Right lobe of liver (tissue), 6 donors: ENCODE data around the gene NKD2. TPM values are rescaled to one million over a fixed set of nuclear protein-coding genes. Genes with fewer than 3 reads are reported as not detected.

ENCODE experiments used
- ATAC-seq, 4 donors: fragments of 200-7000 bp; cut with Tn5 transposase; one replicate each; pipeline ENCODE4 v1.9.1; 2020; ENCODE audit warnings: mild to moderate bottlenecking in 4 of 4, moderate library complexity in 4 of 4
- DNase-seq, 3 donors: peaks; one replicate each; pipeline ENCODE4 v3.0.0-alpha.2; 2020
- H3K27ac ChIP-seq, 3 donors: fragments of 200-600 bp; one replicate each; pipeline ENCODE4 v1.8.0; 2022
- H3K27me3 ChIP-seq, 2 donors: fragments of 200-600 bp; one replicate each; pipeline ENCODE4 v1.8.0; 2022
- H3K36me3 ChIP-seq, 4 donors: fragments of 200-600 bp; sonication (generic) in 1 of 4; one replicate each; pipeline versions ENCODE4 v1.5.1 to v1.8.0; 2017 to 2022; ENCODE audit warnings: control low read depth in 1 of 4
- H3K4me1 ChIP-seq, 4 donors: fragments of 200-600 bp; sonication (generic) in 1 of 4; one replicate each; pipeline versions ENCODE4 v1.5.1 to v1.8.0; 2017 to 2022; ENCODE audit warnings: control low read depth in 1 of 4
- H3K4me3 ChIP-seq, 3 donors: fragments of 200-600 bp; one replicate each; pipeline ENCODE4 v1.8.0; 2022
- H3K9me3 ChIP-seq, 4 donors: fragments of 200-600 bp; sonication (generic) in 1 of 4; one replicate each; pipeline versions ENCODE4 v1.5.1 to v1.8.0; 2017 to 2022; ENCODE audit warnings: control low read depth in 1 of 4
- POLR2A ChIP-seq: fragments of 450-650 bp; IDR thresholded peaks from one replicate; pipeline ENCODE4 v1.6.1; 2017; ENCODE audit warnings: antibody characterized with exemption, mild to moderate bottlenecking
- WGBS: methylation state at CpG from one replicate; pipeline ENCODE4 v1.1.6; 2018; ENCODE audit warnings: low coverage, low lambda C conversion rate; ENCODE audit not compliant: insufficient coverage; ENCODE audit errors: missing lambda C conversion rate; 5-methylcytosine and 5-hydroxymethylcytosine counted together
- intact Hi-C, 2 donors: fragments of 100-400 bp; cut with DNase I; formaldehyde crosslinking; loops; one replicate each; pipeline versions ENCODE4 v1.11.2 to v1.14.1; 2022
- total RNA-seq, 6 experiments: library from RNA; depleted of rRNA in 2 of 6; stranded (reverse); fragments of >200 nt in 2 of 6; fragmentation: NEBNext Ultra II Directional in 3 of 6; extraction: Animal tissue kit (Norgen Biotek cat#: 25700) in 3 of 6; gene quantifications; one replicate each; pipeline versions ENCODE4 v1.1.0 to v1.2.4, GENCODE V29; 2016 to 2023
- TF ChIP-seq, protein P1 (sequence below), 4 donors: fragments of 200-600 bp in 3 of 4; fragments of 450-650 bp in 1 of 4; IDR thresholded peaks; one replicate each; pipeline versions ENCODE4 v1.5.1 to v1.8.0; 2016 to 2022; ENCODE audit warnings: antibody characterized with exemption in 4 of 4, mild to moderate bottlenecking in 2 of 4
- donor health status: DM: no; HTN: yes; CAD: no.
- donor health status: DM: no; HTN: no; CAD: no.
- donor health status: DM: no; HTN: no; CAD: no.
- donor health status: DM: no; HTN: yes; CAD: no.
- donor health status: DM: no; HTN: yes; CAD: no.

NKD2 gene
- total RNA-seq, 6 experiments from 2014 or later, result 0.93 to 2.9 (median 2.2) TPM

DNA sequence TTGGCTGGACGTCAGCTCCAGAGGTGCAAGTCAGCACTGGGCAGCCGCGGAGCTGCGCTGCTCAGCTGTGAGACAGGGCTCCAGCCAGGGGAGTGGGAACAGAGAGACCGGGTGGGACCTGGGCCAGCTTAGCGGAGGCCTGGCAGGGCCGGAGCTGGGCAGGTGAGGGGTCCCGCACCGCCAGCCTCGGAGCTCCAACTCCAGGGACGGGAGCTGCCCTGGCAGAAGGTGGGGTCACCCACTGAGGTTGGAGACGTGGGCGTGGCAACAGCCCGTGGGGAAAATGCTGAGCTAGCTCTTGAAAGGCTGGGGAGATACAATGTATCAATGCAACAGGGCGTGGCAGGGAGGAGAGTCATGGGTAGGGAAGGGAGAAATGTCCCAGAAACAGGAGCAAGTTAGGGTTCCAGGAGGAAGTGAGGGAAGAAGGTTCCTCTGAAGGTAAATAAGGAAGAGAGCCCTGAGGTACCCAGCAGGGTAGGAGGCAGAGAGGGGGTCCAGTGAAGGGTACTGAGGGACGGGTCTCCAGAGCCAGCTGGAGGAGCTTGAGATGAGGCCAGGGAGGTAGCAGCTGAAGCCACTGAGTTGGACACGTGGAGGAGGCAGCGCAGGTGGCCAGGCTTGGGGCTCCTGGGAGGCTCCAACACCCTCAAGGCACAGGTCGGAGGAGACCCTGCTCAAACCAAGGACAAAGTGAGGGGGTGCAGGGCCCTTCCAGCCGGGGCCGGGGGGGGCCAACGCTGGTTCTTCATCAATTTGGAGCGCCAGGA lies 736 bp upstream of the NKD2 start:
- Histone ChIP-seq H3K4me1 (peaks cover 0 to 14% (median 2%) of the 10 kb centered on the region in 4 donors), H3K27me3 (peaks cover 0 to 12% of the 10 kb centered on the region in 2 donors), H3K4me3 (no peak overlapping the region), H3K9me3 (no peaks in the 10 kb centered on the region), H3K27ac (no peak overlapping the region), H3K36me3 (no peaks in the 10 kb centered on the region)
- WGBS, result 72% methylated on average over 15 of the region's 23 CpGs
- DNase-seq (peak in 2 of 3 donors; percentile 44 to 45), ATAC-seq (no peak)
- intact Hi-C loops, result no loop called here
- TF ChIP-seq, protein P1, sequence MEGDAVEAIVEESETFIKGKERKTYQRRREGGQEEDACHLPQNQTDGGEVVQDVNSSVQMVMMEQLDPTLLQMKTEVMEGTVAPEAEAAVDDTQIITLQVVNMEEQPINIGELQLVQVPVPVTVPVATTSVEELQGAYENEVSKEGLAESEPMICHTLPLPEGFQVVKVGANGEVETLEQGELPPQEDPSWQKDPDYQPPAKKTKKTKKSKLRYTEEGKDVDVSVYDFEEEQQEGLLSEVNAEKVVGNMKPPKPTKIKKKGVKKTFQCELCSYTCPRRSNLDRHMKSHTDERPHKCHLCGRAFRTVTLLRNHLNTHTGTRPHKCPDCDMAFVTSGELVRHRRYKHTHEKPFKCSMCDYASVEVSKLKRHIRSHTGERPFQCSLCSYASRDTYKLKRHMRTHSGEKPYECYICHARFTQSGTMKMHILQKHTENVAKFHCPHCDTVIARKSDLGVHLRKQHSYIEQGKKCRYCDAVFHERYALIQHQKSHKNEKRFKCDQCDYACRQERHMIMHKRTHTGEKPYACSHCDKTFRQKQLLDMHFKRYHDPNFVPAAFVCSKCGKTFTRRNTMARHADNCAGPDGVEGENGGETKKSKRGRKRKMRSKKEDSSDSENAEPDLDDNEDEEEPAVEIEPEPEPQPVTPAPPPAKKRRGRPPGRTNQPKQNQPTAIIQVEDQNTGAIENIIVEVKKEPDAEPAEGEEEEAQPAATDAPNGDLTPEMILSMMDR (IDR thresholded peaks at IDR 0.05), result no peak
- no peak for TF ChIP-seq POLR2A

DNA sequence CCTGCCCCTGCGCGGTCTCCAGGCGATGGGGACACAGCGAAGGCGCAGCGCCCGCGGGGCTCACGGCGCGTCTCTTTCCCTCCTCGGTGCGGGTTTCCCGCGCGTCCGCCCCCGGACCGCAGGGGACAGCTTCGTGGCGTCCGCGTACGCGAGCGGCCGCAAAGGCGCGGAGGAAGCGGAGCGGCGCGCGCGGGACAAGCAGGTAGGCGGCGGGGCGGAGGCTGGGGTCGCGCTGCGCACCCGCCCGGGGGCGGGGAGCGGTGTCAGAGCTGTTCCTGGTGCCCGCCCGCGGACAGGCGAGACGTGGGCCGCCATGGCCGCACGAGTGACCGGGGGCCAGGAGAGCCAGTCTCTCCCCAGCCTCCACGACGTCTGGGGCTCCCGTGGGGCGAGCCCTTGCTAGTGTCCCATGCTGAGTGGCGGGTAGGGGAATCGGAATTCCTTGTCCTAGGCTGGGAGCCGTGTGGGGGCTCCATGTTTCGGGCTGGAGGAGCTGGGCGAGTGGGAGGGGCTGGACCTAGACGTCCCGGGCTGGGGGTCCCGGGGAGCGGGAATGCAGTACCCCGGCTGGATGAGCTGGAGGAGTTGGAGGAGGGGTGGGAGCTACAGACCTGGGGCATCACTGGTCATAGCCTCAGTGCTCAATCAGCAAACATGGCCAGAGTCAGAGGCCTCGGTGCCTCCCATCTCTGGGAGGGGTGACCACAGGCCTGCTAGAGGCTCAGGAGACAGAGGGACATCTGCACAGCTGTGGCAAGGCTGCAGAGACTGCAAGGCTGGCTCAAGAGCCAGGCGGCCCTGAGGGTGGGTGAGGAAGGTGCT lies 968 bp downstream of the NKD2 start:
- DNase-seq (peak; percentile 17 to 41 (median 39)), ATAC-seq (no peak)
- Histone ChIP-seq H3K36me3 (no peaks in the 10 kb centered on the region), H3K9me3 (no peaks in the 10 kb centered on the region), H3K4me1 (peaks cover 0 to 14% (median 2%) of the 10 kb centered on the region in 4 donors), H3K27me3 (peaks cover 0 to 12% of the 10 kb centered on the region in 2 donors), H3K4me3 (peak overlapping the region; percentile 31 to 51 (median 32)), H3K27ac (no peak overlapping the region)
- intact Hi-C loops, result no loop called here
- TF ChIP-seq, protein P1 (IDR thresholded peaks at IDR 0.05), result no peak
- TF ChIP-seq POLR2A, result no peak
- WGBS, result 5% methylated on average over 14 of the region's 70 CpGs

DNA sequence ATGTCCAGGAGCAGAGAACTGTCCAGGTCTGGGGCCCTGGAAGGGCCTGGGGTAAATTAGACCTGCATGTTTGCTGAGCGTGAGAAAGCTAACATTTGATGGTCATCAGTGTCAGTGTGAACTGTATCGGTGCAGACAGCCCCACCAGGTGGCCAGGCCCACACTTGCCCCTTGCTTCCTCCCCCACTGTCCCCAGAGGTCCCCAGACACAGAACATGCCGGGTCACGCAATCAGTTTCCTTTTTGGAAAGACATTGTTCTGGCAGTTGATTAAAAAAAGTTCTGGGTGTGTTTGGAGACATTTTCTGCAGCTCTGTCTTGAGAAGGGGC lies 1.5 kb downstream of the NKD2 start:
- peaks cover 0 to 9% (median 2%) of the 10 kb centered on the region in 4 donors for H3K4me1 ChIP-seq
- H3K4me3 ChIP-seq, result no peak overlapping the region
- H3K27ac ChIP-seq, result no peak overlapping the region
- DNase-seq (peak in 1 of 3 donors; percentile 15), ATAC-seq (peak in 1 of 4 donors; percentile 26)
- no peaks in the 10 kb centered on the region for H3K36me3 ChIP-seq
- 50% methylated on average over 3 of the region's 4 CpGs for WGBS
- peaks cover 0 to 12% of the 10 kb centered on the region in 2 donors for H3K27me3 ChIP-seq
- H3K9me3 ChIP-seq, result no peaks in the 10 kb centered on the region
- TF ChIP-seq, protein P1 (IDR thresholded peaks at IDR 0.05), result peak in 2 of 4 donors; percentile 16 to 19
- no peak for TF ChIP-seq POLR2A
- intact Hi-C loops, result no loop called here

DNA sequence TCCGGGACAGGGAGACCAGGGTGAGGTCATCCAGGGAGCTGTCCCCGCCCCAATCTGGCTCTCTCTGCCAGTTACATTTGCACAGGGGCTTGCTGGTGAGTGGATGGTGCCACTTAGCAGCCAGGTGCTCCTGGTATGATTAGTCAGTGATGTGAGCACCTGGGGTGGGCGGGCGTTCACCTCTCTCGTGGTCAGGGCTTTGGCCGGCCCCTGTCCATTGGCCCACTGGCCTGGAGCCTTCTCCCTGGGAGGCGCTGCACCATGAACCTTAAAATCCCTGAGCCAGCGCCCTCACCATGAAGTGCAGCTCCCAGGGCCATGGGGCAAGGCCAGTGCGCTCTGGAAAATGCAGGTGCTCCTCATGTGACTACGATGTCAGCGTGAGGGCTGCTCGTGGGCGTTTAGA lies 2.0 kb downstream of the NKD2 start:
- Histone ChIP-seq H3K27me3 (peaks cover 0 to 12% of the 10 kb centered on the region in 2 donors), H3K27ac (no peak overlapping the region), H3K36me3 (no peaks in the 10 kb centered on the region), H3K4me1 (peaks cover 0 to 5% (median 2%) of the 10 kb centered on the region in 4 donors), H3K4me3 (no peak overlapping the region), H3K9me3 (no peaks in the 10 kb centered on the region)
- DNase-seq (peak; percentile 26 to 55 (median 46)), ATAC-seq (peak in 2 of 4 donors; percentile 11 to 35)
- 20% methylated on average over 1 of the region's 13 CpGs for WGBS
- TF ChIP-seq, protein P1 (IDR thresholded peaks at IDR 0.05), result no peak
- TF ChIP-seq POLR2A, result no peak
- intact Hi-C loops, result no loop called here
